Neural crest cell (in vitro differentiated cells): ENCODE data around the gene RALGAPA1. TPM values are rescaled to one million over a fixed set of nuclear protein-coding genes. Genes with fewer than 3 reads are reported as not detected.
A peak's percentile ranks its signal among the peaks of the same experiment; 100 is the strongest.
"Not testable (repeated sequence)": the region's sequence is repeated elsewhere in the genome, so short reads cannot be mapped to it uniquely, and the experiment has no call there.

Source experiments
- DNase-seq: peaks from one replicate; pipeline ENCODE4 v3.0.0; 2021; ENCODE audit warnings: low read depth, mixed read lengths, low spot score
- H3K27ac Mint-ChIP-seq: one replicate; pipeline ENCODE4 v1.8.0; 2021; ENCODE audit warnings: mild to moderate bottlenecking, mixed read lengths; ENCODE audit not compliant: unreplicated experiment
- H3K27me3 Mint-ChIP-seq: 2 replicates; pipeline ENCODE4 v1.8.0; 2021; ENCODE audit warnings: low read depth, mild to moderate bottlenecking, mixed read lengths
- H3K36me3 Mint-ChIP-seq: 2 replicates; pipeline ENCODE4 v1.8.0; 2021; ENCODE audit warnings: low read depth, mild to moderate bottlenecking, mixed read lengths
- H3K4me1 Mint-ChIP-seq: 2 replicates; pipeline ENCODE4 v1.8.0; 2021; ENCODE audit warnings: mixed read lengths
- H3K4me3 Mint-ChIP-seq: one replicate; pipeline ENCODE4 v1.8.0; 2021; ENCODE audit warnings: mild to moderate bottlenecking, mixed read lengths
- H3K9me3 Mint-ChIP-seq: 2 replicates; pipeline ENCODE4 v1.8.0; 2021; ENCODE audit warnings: mixed read lengths
- total RNA-seq: library from RNA; stranded (reverse); gene quantifications from 2 replicates; pipeline ENCODE4 v1.2.1, GENCODE V29; 2021
- TF ChIP-seq, protein P1 (sequence below): fragments of 200-600 bp; sonication (generic); conservative IDR thresholded peaks from 2 replicates; pipeline ENCODE4 v1.5.0; 2021; ENCODE audit warnings: antibody characterized with exemption, mild to moderate bottlenecking

The RALGAPA1 gene
- total RNA-seq, 1 donor from 2014 or later, result 46.0 TPM

- H3K27me3 Mint-ChIP-seq, result no peaks in the 10 kb centered on the region
- H3K27ac Mint-ChIP-seq, result no peak overlapping the region
- H3K9me3 Mint-ChIP-seq, result no peaks in the 10 kb centered on the region
- no peaks in the 10 kb centered on the region for H3K4me1 Mint-ChIP-seq
- no peaks in the 10 kb centered on the region for H3K36me3 Mint-ChIP-seq
- no peak overlapping the region for H3K4me3 Mint-ChIP-seq
- no peak for DNase-seq
- TF ChIP-seq, protein P1, sequence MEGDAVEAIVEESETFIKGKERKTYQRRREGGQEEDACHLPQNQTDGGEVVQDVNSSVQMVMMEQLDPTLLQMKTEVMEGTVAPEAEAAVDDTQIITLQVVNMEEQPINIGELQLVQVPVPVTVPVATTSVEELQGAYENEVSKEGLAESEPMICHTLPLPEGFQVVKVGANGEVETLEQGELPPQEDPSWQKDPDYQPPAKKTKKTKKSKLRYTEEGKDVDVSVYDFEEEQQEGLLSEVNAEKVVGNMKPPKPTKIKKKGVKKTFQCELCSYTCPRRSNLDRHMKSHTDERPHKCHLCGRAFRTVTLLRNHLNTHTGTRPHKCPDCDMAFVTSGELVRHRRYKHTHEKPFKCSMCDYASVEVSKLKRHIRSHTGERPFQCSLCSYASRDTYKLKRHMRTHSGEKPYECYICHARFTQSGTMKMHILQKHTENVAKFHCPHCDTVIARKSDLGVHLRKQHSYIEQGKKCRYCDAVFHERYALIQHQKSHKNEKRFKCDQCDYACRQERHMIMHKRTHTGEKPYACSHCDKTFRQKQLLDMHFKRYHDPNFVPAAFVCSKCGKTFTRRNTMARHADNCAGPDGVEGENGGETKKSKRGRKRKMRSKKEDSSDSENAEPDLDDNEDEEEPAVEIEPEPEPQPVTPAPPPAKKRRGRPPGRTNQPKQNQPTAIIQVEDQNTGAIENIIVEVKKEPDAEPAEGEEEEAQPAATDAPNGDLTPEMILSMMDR, result no peak
These were observed 67.6 kb downstream of the RALGAPA1 start for GRCh38 chr14:35741345-35742031.

- TF ChIP-seq, protein P1, result no peak
- H3K36me3 Mint-ChIP-seq, result peaks cover 5% of the 10 kb centered on the region
- H3K4me3 Mint-ChIP-seq, result no peak overlapping the region
- H3K27me3 Mint-ChIP-seq, result no peaks in the 10 kb centered on the region
- no peak for DNase-seq
- no peaks in the 10 kb centered on the region for H3K4me1 Mint-ChIP-seq
- no peaks in the 10 kb centered on the region for H3K9me3 Mint-ChIP-seq
- H3K27ac Mint-ChIP-seq, result no peak overlapping the region
These were observed 68.9 kb downstream of the RALGAPA1 start for GRCh38 chr14:35740215-35740614.

GRCh38 chr14:35735163-35735562 is 73.9 kb downstream of the RALGAPA1 start:
- Mint-ChIP-seq H3K9me3 (peaks cover 15% of the 10 kb centered on the region), H3K36me3 (peaks cover 47% of the 10 kb centered on the region)
- not testable (repeated sequence) for H3K27ac Mint-ChIP-seq, H3K4me3 Mint-ChIP-seq, DNase-seq, H3K27me3 Mint-ChIP-seq, H3K4me1 Mint-ChIP-seq

DNA sequence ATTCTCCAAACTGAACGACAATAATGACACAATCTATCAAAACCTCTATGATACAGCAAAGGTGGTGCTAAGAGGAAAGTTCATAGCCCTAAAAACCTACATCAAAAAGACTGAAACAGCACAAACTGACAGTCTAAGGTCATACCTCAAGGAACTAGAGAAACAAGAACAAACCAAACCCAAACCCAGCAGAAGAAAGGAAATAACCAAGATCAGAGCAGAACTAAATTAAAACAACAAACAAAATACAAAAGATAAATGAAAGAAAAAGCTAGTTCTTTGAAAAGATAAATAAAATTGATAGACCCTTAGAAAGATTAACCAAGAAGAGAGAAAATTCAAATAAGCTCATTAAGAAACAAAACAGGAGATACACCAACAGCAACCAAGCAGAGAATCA is 75.6 kb downstream of the RALGAPA1 start:
- H3K4me3 Mint-ChIP-seq, H3K27ac Mint-ChIP-seq, DNase-seq, H3K4me1 Mint-ChIP-seq, H3K27me3 Mint-ChIP-seq: not testable (repeated sequence)
- H3K9me3 Mint-ChIP-seq, result peaks cover 15% of the 10 kb centered on the region
- peaks cover 54% of the 10 kb centered on the region for H3K36me3 Mint-ChIP-seq

- H3K27ac Mint-ChIP-seq, result peak overlapping the region; percentile 76
These were observed 78.2 kb downstream of the RALGAPA1 start for GRCh38 chr14:35730871-35731270.

DNA sequence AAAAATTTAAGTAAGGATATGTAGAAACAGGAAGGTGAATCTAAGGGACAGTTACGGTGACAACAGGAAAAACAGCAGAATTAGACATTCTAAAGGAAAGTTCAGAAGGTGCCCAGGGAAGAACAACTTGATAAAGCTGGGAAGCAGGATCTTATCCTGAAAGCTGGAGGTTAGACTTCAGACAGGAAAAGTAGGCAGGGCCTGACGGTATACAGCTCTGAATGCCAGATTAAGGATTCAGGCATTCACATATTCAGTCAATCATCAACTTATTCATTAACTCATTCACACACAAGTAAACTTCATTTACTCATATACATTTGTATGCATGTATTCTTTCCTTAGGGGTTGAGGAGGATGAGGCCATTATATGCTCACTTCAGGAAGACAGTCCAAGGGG is 81.3 kb downstream of the RALGAPA1 start:
- H3K27me3 Mint-ChIP-seq, result no peaks in the 10 kb centered on the region
- peaks cover 4% of the 10 kb centered on the region for H3K9me3 Mint-ChIP-seq
- no peak overlapping the region for H3K4me3 Mint-ChIP-seq
- peaks cover 29% of the 10 kb centered on the region for H3K36me3 Mint-ChIP-seq
- no peak overlapping the region for H3K27ac Mint-ChIP-seq
- DNase-seq, result no peak
- H3K4me1 Mint-ChIP-seq, result peaks cover 4% of the 10 kb centered on the region
- TF ChIP-seq, protein P1, result no peak

More at GRCh38 chr14:35730871-35731270, 78.2 kb downstream of the RALGAPA1 start:
- TF ChIP-seq, protein P1, result no peak
- Mint-ChIP-seq H3K9me3 (peaks cover 15% of the 10 kb centered on the region), H3K27me3 (no peaks in the 10 kb centered on the region), H3K4me3 (no peak overlapping the region), H3K4me1 (peaks cover 4% of the 10 kb centered on the region), H3K36me3 (peaks cover 52% of the 10 kb centered on the region)
- no peak for DNase-seq
